Kidney (tissue), 14 donors: ENCODE measurements around the gene METAP2. TPM values are rescaled to one million over a fixed set of nuclear protein-coding genes. Genes with fewer than 3 reads are reported as not detected.

Source experiments
- DNase-seq, 5 donors: peaks; one replicate each; pipeline ENCODE4 v3.0.0-alpha.2; 2013 to 2020
- FAIRE-seq: peaks from 2 replicates; lab custom pipeline; 2012; peaks lifted over from hg19 to GRCh38; lab: Jason Lieb, UNC
- H3K27ac ChIP-seq, 2 donors: one replicate each; pipeline ENCODE4 v1.7.0; 2013; ENCODE audit warnings: low read depth in 2 of 2, low read length in 2 of 2, inconsistent platforms in 1 of 2
- H3K27me3 ChIP-seq: one replicate; pipeline ENCODE4 v1.7.1; 2013; ENCODE audit warnings: low read length, inconsistent platforms; ENCODE audit not compliant: control insufficient read depth, insufficient read depth
- H3K36me3 ChIP-seq, 3 donors: one replicate each; pipeline versions ENCODE4 v1.7.0 to v1.7.1; 2013; ENCODE audit warnings: low read length in 3 of 3, control low read depth in 1 of 3, inconsistent platforms in 1 of 3; ENCODE audit not compliant: insufficient read depth in 3 of 3, control insufficient read depth in 2 of 3
- H3K4me1 ChIP-seq, 3 donors: one replicate each; pipeline versions ENCODE4 v1.7.0 to v1.7.1; 2013; ENCODE audit warnings: low read length in 3 of 3, inconsistent platforms in 1 of 3, low read depth in 1 of 3; ENCODE audit not compliant: control insufficient read depth in 2 of 3, insufficient read depth in 2 of 3
- H3K4me3 ChIP-seq, 3 donors: one replicate each; pipeline versions ENCODE4 v1.7.0 to v1.8.1; 2013; ENCODE audit warnings: low read length in 3 of 3, control low read depth in 1 of 3, inconsistent platforms in 1 of 3
- H3K9ac ChIP-seq, 3 donors: one replicate each; pipeline versions ENCODE4 v1.7.0 to v1.7.1; 2013; ENCODE audit warnings: low read length in 3 of 3, control low read depth in 1 of 3, inconsistent platforms in 1 of 3
- H3K9me3 ChIP-seq, 3 donors: one replicate each; pipeline versions ENCODE4 v1.7.0 to v1.7.1; 2013; ENCODE audit warnings: low read length in 3 of 3, control low read depth in 1 of 3, inconsistent platforms in 1 of 3; ENCODE audit not compliant: control insufficient read depth in 2 of 3, insufficient read depth in 1 of 3
- CTCF ChIP-seq: IDR thresholded peaks from 3 replicates; pipeline ENCODE4 v1.5.1; 2012; ENCODE audit warnings: mild to moderate bottlenecking, moderate library complexity, borderline replicate concordance; ENCODE audit not compliant: insufficient read depth; ENCODE audit errors: extremely low read depth
- intact Hi-C: fragments of 100-400 bp; cut with DNase I; formaldehyde crosslinking; loops from one replicate; pipeline ENCODE4 v1.11.1; 2022
- polyA plus RNA-seq: library from polyadenylated mRNA; stranded (reverse); fragments of 350-450 nt; fragmentation: Illumina TruSeq; extraction: RNeasy Lipid Tissue Mini Kit (QIAGEN cat#74804); gene quantifications from one replicate; pipeline ENCODE4 v1.2.3, GENCODE V29; 2014; ENCODE audit warnings: low read depth, low replicate concordance; ENCODE audit not compliant: insufficient read depth
- total RNA-seq: library from RNA; stranded (reverse); fragmentation: NEBNext Ultra II Directional; extraction: Animal tissue kit (Norgen Biotek cat#: 25700); gene quantifications from one replicate; pipeline ENCODE4 v1.2.1, GENCODE V29; 2021
- donor health status: control.
- donor health status: control.
- donor health status: control.
- donor health status: control.
- donor health status: control.
- donor health status: DM: yes; HTN: yes; CAD: no.
- donor health status: Normal renal cell carcinoma (clear cell type).

Gene METAP2
- total and polyA plus RNA-seq, 2 donors from 2014 or later = 59.1 to 65.7 TPM

GRCh38 chr12:95465275-95465674 lies 8.7 kb upstream of the METAP2 start:
- Histone ChIP-seq H3K27me3 (no peaks in the 10 kb centered on the region), H3K4me3 (no peak overlapping the region), H3K36me3 (no peaks in the 10 kb centered on the region), H3K9ac (no peak overlapping the region), H3K4me1 (no peaks in the 10 kb centered on the region), H3K9me3 (no peaks in the 10 kb centered on the region), H3K27ac (no peak overlapping the region)
- no peak for FAIRE-seq
- no peak for DNase-seq
- intact Hi-C loops = no loop called here
- TF ChIP-seq CTCF = no peak

GRCh38 chr12:95470300-95470699 lies 3.7 kb upstream of the METAP2 start:
- FAIRE-seq (no peak), DNase-seq (no peak)
- TF ChIP-seq CTCF = no peak
- Histone ChIP-seq H3K9ac (no peak overlapping the region), H3K27ac (no peak overlapping the region), H3K4me3 (no peak overlapping the region), H3K27me3 (no peaks in the 10 kb centered on the region), H3K36me3 (no peaks in the 10 kb centered on the region), H3K9me3 (no peaks in the 10 kb centered on the region), H3K4me1 (peaks cover 0 to 2% (median 2%) of the 10 kb centered on the region in 3 donors)
- intact Hi-C loops = no loop called here

GRCh38 chr12:95473231-95473883 lies 595 bp upstream of the METAP2 start:
- Histone ChIP-seq H3K27me3 (no peaks in the 10 kb centered on the region), H3K9me3 (no peaks in the 10 kb centered on the region), H3K4me3 (peak overlapping the region; percentile 97 to 98 (median 97)), H3K36me3 (peaks cover 2 to 14% (median 7%) of the 10 kb centered on the region in 3 donors), H3K27ac (peak overlapping the region; percentile 92 to 94), H3K4me1 (peaks cover 0 to 7% (median 5%) of the 10 kb centered on the region in 3 donors), H3K9ac (peak overlapping the region; percentile 75 to 99 (median 97))
- intact Hi-C loops = no loop called here
- no peak for FAIRE-seq
- DNase-seq = peak in 4 of 5 donors; percentile 54 to 90 (median 70)
- no peak for TF ChIP-seq CTCF
